RKO (cell line): ENCODE measurements around the gene GPHA2.

Experiments
- DNase-seq: peaks from one replicate; pipeline ENCODE4 v3.0.0-alpha.2; 2016; ENCODE audit warnings: low spot score

GPHA2 gene

GRCh38 chr11:64910451-64911093 is 25.1 kb downstream of the GPHA2 start:
- no peak for DNase-seq

GRCh38 chr11:64909653-64910343 is 25.9 kb downstream of the GPHA2 start:
- DNase-seq, result no peak

- DNase-seq, result no peak
Observed at GRCh38 chr11:64908766-64909165, 26.9 kb downstream of the GPHA2 start.

GRCh38 chr11:64906314-64906635 is 29.4 kb downstream of the GPHA2 start:
- DNase-seq, result no peak

GRCh38 chr11:64905516-64906313 is 30.0 kb downstream of the GPHA2 start:
- no peak for DNase-seq

- DNase-seq, result no peak
Observed at GRCh38 chr11:64903291-64903833, 32.3 kb downstream of the GPHA2 start.

GRCh38 chr11:64902102-64902900 is 33.4 kb downstream of the GPHA2 start:
- DNase-seq, result no peak

GRCh38 chr11:64900774-64901173 is 34.9 kb downstream of the GPHA2 start:
- DNase-seq, result no peak

DNA sequence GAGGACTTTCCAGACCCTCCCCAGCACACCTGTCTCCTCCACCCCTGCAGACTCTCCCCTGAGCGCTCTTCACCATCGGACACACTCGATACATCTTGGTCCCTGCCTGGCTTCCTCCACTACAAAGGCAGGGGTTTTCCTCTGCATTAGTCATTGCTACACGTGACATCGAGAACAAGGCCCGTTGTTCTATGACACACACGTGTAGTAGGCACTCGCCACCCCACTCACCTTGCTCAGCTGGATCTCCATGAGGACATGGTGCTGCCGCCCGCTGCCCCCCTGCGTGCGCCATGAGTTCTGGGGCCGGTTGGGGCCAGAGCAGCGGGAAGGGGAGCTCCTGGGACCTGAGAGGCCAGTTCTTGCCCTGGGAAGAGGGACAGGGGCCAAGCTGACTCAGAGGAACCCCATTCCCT is 35.4 kb downstream of the GPHA2 start:
- no peak for DNase-seq

DNA sequence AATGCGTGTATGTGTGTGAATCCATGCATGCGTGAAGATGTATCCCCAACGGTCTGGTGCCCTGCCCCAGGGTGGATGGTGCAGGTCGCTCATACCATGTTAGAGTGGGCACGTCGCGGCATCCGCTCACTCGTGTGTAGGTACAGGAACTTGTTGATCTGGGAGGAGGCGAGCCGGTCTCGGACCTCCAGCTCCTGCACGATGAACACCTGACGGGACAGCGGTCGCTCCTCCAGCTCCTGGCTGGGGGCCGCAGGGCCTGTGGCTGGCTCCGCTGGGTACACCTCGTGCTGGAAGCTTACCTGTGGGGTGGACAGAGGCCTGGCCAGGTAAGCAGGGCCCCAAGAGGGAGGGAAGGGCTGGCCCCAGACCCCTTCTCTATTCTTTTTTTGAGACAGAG is 37.2 kb downstream of the GPHA2 start:
- no peak for DNase-seq

DNA sequence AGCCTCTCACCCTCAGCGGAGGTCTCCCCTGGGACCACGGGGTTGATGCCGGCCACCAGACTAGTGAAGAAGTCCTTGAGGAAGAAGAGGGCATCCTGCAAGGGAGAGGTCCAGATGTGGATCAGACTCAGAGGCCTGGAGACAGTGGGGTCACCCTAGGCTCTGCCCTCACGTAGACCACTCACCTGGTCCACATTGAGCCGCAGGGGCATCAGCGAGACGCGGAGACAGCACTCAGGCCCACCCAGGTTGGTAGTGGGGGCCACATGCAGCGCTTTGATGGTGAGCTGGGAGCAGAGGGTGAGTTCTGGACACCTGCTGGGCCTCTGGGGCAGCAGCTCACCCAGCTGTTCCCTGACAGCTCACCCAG is 37.6 kb downstream of the GPHA2 start:
- DNase-seq, result no peak

DNA sequence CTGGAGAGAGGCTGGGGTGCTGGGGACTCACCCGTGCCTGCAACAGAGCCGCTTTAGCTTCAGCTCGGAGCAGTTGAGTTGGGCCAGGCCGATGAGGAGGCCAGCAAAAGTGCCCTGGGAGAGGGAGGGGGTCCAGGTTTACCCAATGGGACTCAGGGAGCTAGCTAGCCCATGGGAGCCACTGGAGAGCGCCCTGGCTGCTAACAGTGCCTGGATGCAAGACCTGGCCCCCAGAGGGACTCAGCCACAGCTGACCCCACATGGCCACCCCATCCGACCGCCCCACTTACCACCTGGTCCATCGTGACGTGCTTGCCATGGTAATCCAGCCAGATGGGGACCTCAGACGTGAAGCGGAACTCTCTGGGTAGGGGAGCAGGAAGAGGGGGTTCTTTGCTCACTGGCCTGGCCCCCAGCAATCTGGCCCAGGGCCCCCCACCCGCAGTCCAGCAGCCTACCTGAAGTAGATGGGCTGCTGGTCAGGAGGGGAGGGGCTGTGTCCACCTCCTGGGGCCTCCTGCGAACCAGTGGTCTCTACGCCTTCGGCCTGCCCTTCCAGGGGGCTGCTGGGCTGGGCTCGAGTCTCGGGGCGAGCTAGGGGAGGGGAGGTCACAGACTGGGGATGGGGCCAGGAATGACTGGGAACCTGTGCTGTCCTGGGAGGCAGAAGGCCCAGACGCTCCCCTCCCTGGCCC is 38.2 kb downstream of the GPHA2 start:
- DNase-seq, result no peak

DNA sequence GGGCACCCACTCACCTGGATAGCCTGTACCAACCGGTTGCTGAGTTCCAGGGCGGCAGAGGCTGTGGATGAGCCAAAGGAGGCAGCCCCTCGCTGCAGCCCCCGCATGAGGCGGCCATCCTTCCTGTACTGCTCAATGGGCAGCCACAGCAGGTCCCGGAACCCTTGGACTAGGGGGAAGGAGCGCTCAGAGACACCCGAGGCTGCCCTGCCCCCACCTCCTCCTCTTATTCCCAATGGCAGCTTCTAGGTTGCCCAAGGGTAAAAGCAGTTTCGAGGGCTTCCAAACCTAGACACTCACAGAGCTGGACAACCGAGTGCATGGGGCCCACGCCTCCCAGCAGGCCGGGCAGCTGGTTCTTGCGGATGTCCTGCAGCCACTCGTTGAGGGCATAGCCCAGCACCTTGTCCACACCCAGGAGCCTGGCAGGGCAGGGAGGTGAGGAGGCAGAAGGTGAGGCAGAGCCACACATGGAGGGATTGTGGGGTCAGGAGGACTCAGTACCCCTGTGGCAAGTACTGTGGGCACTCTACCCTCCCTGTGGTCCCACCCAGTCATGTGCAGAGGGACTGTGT is 39.2 kb downstream of the GPHA2 start:
- no peak for DNase-seq

DNA sequence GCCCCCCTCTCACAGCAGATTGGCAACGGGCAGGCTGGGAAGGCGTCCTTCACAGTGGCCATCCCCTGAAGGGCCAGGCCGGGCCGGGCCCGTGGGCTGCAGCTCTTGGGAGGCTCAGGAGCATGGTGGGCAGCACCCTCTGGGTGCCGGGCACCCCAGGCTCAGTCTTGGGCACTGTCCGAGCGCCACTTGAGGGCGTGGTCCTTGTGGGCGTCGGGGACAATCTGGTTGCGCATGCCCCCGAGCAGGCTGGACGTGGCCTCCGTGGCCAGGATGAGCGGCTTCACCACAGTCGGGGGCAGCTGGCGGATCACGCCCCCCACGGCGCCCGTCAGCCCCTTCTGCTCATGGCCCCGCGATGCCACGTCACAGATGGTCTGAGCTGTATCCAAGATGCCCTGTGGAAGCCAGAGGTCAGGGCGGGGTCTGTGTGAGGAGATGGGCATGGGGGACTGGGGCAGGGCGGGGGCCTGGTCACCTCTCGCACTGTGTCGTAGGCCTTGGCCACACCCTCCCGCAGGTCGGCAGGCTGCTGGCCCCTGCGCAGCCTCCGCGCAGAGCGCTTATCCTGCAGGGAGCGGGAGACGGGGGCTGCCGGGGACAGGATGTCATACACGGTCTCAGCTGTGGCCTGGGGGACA is 40.8 kb downstream of the GPHA2 start:
- DNase-seq, result no peak

DNA sequence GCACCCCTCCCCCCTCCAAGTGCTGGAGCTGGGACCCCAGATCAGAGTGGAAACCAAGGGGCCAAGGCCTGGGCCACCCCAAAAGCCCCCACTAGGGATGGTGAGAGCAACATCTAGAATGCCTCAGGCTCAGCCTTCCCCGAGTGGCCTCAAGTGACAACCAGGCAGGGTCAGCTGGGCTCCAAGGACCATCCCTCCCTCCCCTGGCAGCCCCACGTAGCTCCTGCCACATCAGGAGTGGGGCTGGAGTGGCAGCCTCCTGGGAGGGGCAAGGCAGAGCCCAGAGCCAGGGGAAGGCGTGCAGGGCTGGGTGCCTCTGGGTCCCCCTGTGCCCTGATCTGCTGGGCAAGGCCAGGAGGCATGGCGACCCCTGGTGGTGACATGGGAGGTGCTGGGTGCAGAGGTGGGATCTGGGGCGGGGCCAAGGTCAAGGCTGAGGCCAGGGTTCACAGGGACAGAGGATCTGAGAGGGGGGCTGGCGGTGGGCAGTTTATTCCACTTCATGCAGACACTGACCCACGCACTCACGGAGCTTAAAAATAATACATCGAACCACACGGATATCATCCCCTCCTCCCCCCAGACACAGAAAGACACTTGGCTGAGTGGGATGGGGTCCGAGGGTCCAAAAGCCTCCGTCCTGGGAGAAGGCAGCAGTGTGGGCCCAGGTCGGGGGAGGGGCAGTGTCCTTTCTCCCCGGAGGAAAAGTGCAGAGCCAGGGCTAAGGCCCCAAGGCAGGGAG is 41.5 kb downstream of the GPHA2 start:
- DNase-seq, result peak; percentile 74

GRCh38 chr11:64893194-64894069 is 42.3 kb downstream of the GPHA2 start:
- DNase-seq, result no peak

DNA sequence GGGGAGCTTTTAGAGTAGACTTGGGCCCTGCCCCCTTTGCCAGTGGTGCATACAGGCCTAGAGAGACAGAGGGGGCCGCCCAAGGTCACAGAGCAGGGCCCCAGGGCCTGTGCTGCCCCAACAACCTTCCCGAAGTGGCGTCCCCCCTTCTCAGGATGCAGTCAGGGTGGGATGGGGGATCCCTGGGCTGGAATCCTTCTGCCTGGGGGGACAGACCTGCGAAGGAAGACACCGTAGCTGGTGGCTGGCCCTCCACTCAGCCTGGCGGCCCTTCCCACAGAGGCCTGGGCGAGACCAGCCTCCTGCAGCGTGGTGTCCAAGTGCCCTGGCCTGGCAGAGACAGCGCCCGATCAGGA is 42.9 kb downstream of the GPHA2 start:
- DNase-seq, result no peak

- DNase-seq, result no peak
Observed at GRCh38 chr11:64892411-64892831, 43.3 kb downstream of the GPHA2 start.

GRCh38 chr11:64891880-64892279 is 43.8 kb downstream of the GPHA2 start:
- DNase-seq, result no peak
